ENCODE results near the gene NTN3. TPM values are rescaled to one million over a fixed set of nuclear protein-coding genes. Genes with fewer than 3 reads are reported as not detected.

Gene NTN3
- total and polyA plus RNA-seq, 2 donors = 0.02 to 0.71 TPM

- H3K4me1 ChIP-seq (ENCODE audit: control insufficient read depth in 2 of 2, insufficient read depth in 2 of 2, low read length in 2 of 2) = peaks cover 18 to 48% of the 10 kb centered on the region in 2 donors
- peak in 1 of 9 donors; percentile 31 for DNase-seq (ENCODE audit: low read depth in 6 of 9, low spot score in 9 of 9)
- no peak overlapping the region for H3K4me3 ChIP-seq (ENCODE audit: low read length in 2 of 2)
- H3K27ac ChIP-seq (ENCODE audit: low read depth in 1 of 2, low read length in 1 of 2) = peak overlapping the region in 1 of 2 donors; percentile 64
- H3K9me3 ChIP-seq (ENCODE audit: control insufficient read depth in 2 of 2, insufficient read depth in 1 of 2, low read length in 1 of 2) = no peaks in the 10 kb centered on the region
- peaks cover 69 to 71% of the 10 kb centered on the region in 2 donors for H3K27me3 ChIP-seq (ENCODE audit: control insufficient read depth in 2 of 2, insufficient read depth in 1 of 2, low read length in 1 of 2)
- no peaks in the 10 kb centered on the region for H3K36me3 ChIP-seq (ENCODE audit: control insufficient read depth in 2 of 2, insufficient read depth in 2 of 2, low read length in 1 of 2)
- 22% methylated on average over 14 of the region's 14 CpGs for WGBS
Measured at GRCh38 chr16:2468725-2469398, 2.2 kb upstream of the NTN3 start.

GRCh38 chr16:2469399-2470233 is 1.5 kb upstream of the NTN3 start:
- Histone ChIP-seq H3K4me1 (ENCODE audit: control insufficient read depth in 2 of 2, insufficient read depth in 2 of 2, low read length in 2 of 2) (peaks cover 18 to 53% of the 10 kb centered on the region in 2 donors), H3K27ac (ENCODE audit: low read depth in 1 of 2, low read length in 1 of 2) (peak overlapping the region in 1 of 2 donors; percentile 64), H3K4me3 (ENCODE audit: low read length in 2 of 2) (no peak overlapping the region), H3K27me3 (ENCODE audit: control insufficient read depth in 2 of 2, insufficient read depth in 1 of 2, low read length in 1 of 2) (peaks cover 74 to 78% of the 10 kb centered on the region in 2 donors), H3K36me3 (ENCODE audit: control insufficient read depth in 2 of 2, insufficient read depth in 2 of 2, low read length in 1 of 2) (no peaks in the 10 kb centered on the region), H3K9me3 (ENCODE audit: control insufficient read depth in 2 of 2, insufficient read depth in 1 of 2, low read length in 1 of 2) (no peaks in the 10 kb centered on the region)
- DNase-seq (ENCODE audit: low read depth in 6 of 9, low spot score in 9 of 9) = no peak
- 71% methylated on average over 16 of the region's 16 CpGs for WGBS

- Histone ChIP-seq H3K36me3 (ENCODE audit: control insufficient read depth in 2 of 2, insufficient read depth in 2 of 2, low read length in 1 of 2) (no peaks in the 10 kb centered on the region), H3K4me3 (ENCODE audit: low read length in 2 of 2) (no peak overlapping the region), H3K9me3 (ENCODE audit: control insufficient read depth in 2 of 2, insufficient read depth in 1 of 2, low read length in 1 of 2) (no peaks in the 10 kb centered on the region), H3K4me1 (ENCODE audit: control insufficient read depth in 2 of 2, insufficient read depth in 2 of 2, low read length in 2 of 2) (peaks cover 18 to 54% of the 10 kb centered on the region in 2 donors), H3K27ac (ENCODE audit: low read depth in 1 of 2, low read length in 1 of 2) (no peak overlapping the region), H3K27me3 (ENCODE audit: control insufficient read depth in 2 of 2, insufficient read depth in 1 of 2, low read length in 1 of 2) (peaks cover 76 to 80% of the 10 kb centered on the region in 2 donors)
- 89% methylated on average over 7 of the region's 7 CpGs for WGBS
- DNase-seq (ENCODE audit: low read depth in 6 of 9, low spot score in 9 of 9) = no peak
Measured at GRCh38 chr16:2470234-2470601, 879 bp upstream of the NTN3 start.

DNA sequence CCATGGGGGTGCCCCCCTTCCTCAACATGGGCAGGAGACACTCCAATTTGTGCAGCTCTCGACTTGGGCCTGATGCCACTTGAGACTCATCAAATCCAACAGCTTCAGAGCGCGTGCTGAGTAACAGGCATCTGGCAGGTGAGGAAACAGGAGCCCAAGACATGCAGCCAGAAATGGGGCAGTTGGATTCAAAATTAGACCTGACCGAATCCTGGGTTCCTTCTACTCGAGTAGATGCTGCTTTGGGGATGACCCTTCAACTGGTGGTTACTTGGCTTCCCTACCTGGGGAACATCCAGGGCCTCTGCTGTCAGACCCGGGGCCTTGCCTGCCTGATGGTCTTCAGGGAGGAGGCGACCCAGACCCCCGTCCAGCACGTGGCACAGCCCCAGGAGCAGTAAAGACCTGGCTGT is 488 bp upstream of the NTN3 start:
- peak in 1 of 9 donors; percentile 24 for DNase-seq (ENCODE audit: low read depth in 6 of 9, low spot score in 9 of 9)
- 54% methylated on average over 9 of the region's 9 CpGs for WGBS
- Histone ChIP-seq H3K36me3 (ENCODE audit: control insufficient read depth in 2 of 2, insufficient read depth in 2 of 2, low read length in 1 of 2) (no peaks in the 10 kb centered on the region), H3K27ac (ENCODE audit: low read depth in 1 of 2, low read length in 1 of 2) (peak overlapping the region in 1 of 2 donors; percentile 8), H3K4me3 (ENCODE audit: low read length in 2 of 2) (peak overlapping the region in 1 of 2 donors; percentile 19), H3K9me3 (ENCODE audit: control insufficient read depth in 2 of 2, insufficient read depth in 1 of 2, low read length in 1 of 2) (no peaks in the 10 kb centered on the region), H3K27me3 (ENCODE audit: control insufficient read depth in 2 of 2, insufficient read depth in 1 of 2, low read length in 1 of 2) (peaks cover 80 to 82% of the 10 kb centered on the region in 2 donors), H3K4me1 (ENCODE audit: control insufficient read depth in 2 of 2, insufficient read depth in 2 of 2, low read length in 2 of 2) (peaks cover 19 to 56% of the 10 kb centered on the region in 2 donors)

GRCh38 chr16:2471653-2472487 is 773 bp downstream of the NTN3 start:
- Histone ChIP-seq H3K27me3 (ENCODE audit: control insufficient read depth in 2 of 2, insufficient read depth in 1 of 2, low read length in 1 of 2) (peaks cover 88 to 90% of the 10 kb centered on the region in 2 donors), H3K27ac (ENCODE audit: low read depth in 1 of 2, low read length in 1 of 2) (no peak overlapping the region), H3K4me3 (ENCODE audit: low read length in 2 of 2) (peak overlapping the region in 1 of 2 donors; percentile 19), H3K9me3 (ENCODE audit: control insufficient read depth in 2 of 2, insufficient read depth in 1 of 2, low read length in 1 of 2) (no peaks in the 10 kb centered on the region), H3K4me1 (ENCODE audit: control insufficient read depth in 2 of 2, insufficient read depth in 2 of 2, low read length in 2 of 2) (peaks cover 23 to 66% of the 10 kb centered on the region in 2 donors), H3K36me3 (ENCODE audit: control insufficient read depth in 2 of 2, insufficient read depth in 2 of 2, low read length in 1 of 2) (no peaks in the 10 kb centered on the region)
- WGBS = 36% methylated on average over 61 of the region's 61 CpGs
- no peak for DNase-seq (ENCODE audit: low read depth in 6 of 9, low spot score in 9 of 9)

DNA sequence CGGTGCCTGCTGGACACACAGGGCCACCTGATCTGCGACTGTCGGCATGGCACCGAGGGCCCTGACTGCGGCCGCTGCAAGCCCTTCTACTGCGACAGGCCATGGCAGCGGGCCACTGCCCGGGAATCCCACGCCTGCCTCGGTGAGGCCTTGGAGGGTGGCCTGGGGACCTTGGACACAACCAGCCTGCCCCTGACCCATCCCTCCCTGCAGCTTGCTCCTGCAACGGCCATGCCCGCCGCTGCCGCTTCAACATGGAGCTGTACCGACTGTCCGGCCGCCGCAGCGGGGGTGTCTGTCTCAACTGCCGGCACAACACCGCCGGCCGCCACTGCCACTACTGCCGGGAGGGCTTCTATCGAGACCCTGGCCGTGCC is 1.4 kb downstream of the NTN3 start:
- no peak for DNase-seq (ENCODE audit: low read depth in 6 of 9, low spot score in 9 of 9)
- H3K27me3 ChIP-seq (ENCODE audit: control insufficient read depth in 2 of 2, insufficient read depth in 1 of 2, low read length in 1 of 2) = peaks cover 82 to 85% of the 10 kb centered on the region in 2 donors
- 97% methylated on average over 27 of the region's 27 CpGs for WGBS
- no peak overlapping the region for H3K4me3 ChIP-seq (ENCODE audit: low read length in 2 of 2)
- H3K27ac ChIP-seq (ENCODE audit: low read depth in 1 of 2, low read length in 1 of 2) = no peak overlapping the region
- no peaks in the 10 kb centered on the region for H3K9me3 ChIP-seq (ENCODE audit: control insufficient read depth in 2 of 2, insufficient read depth in 1 of 2, low read length in 1 of 2)
- peaks cover 23 to 60% of the 10 kb centered on the region in 2 donors for H3K4me1 ChIP-seq (ENCODE audit: control insufficient read depth in 2 of 2, insufficient read depth in 2 of 2, low read length in 2 of 2)
- H3K36me3 ChIP-seq (ENCODE audit: control insufficient read depth in 2 of 2, insufficient read depth in 2 of 2, low read length in 1 of 2) = no peaks in the 10 kb centered on the region

GRCh38 chr16:2472885-2473445 is 1.9 kb downstream of the NTN3 start:
- H3K4me1 ChIP-seq (ENCODE audit: control insufficient read depth in 2 of 2, insufficient read depth in 2 of 2, low read length in 2 of 2) = peaks cover 18 to 60% of the 10 kb centered on the region in 2 donors
- no peak overlapping the region for H3K4me3 ChIP-seq (ENCODE audit: low read length in 2 of 2)
- DNase-seq (ENCODE audit: low read depth in 6 of 9, low spot score in 9 of 9) = no peak
- H3K27ac ChIP-seq (ENCODE audit: low read depth in 1 of 2, low read length in 1 of 2) = no peak overlapping the region
- 91% methylated on average over 14 of the region's 14 CpGs for WGBS
- no peaks in the 10 kb centered on the region for H3K9me3 ChIP-seq (ENCODE audit: control insufficient read depth in 2 of 2, insufficient read depth in 1 of 2, low read length in 1 of 2)
- H3K36me3 ChIP-seq (ENCODE audit: control insufficient read depth in 2 of 2, insufficient read depth in 2 of 2, low read length in 1 of 2) = no peaks in the 10 kb centered on the region
- H3K27me3 ChIP-seq (ENCODE audit: control insufficient read depth in 2 of 2, insufficient read depth in 1 of 2, low read length in 1 of 2) = peaks cover 78 to 80% of the 10 kb centered on the region in 2 donors

DNA sequence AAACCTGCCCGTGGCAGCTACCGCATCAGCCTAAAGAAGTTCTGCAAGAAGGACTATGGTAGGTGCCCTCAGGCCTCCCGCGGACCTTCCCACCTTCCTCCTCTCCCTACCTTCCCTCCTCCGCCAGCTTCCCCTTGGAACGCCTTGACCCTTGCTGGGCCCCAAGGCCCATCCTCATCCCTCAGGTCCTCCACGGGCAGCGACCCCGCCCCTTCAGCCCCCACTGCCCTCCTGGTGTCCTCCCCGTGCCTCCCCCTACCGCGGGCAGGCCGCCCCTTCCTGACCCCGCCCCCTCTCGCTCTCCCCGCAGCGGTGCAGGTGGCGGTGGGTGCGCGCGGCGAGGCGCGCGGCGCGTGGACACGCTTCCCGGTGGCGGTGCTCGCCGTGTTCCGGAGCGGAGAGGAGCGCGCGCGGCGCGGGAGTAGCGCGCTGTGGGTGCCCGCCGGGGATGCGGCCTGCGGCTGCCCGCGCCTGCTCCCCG is 2.4 kb downstream of the NTN3 start:
- H3K27me3 ChIP-seq (ENCODE audit: control insufficient read depth in 2 of 2, insufficient read depth in 1 of 2, low read length in 1 of 2) = peaks cover 73 to 75% of the 10 kb centered on the region in 2 donors
- no peaks in the 10 kb centered on the region for H3K9me3 ChIP-seq (ENCODE audit: control insufficient read depth in 2 of 2, insufficient read depth in 1 of 2, low read length in 1 of 2)
- peak overlapping the region in 1 of 2 donors; percentile 83 for H3K4me3 ChIP-seq (ENCODE audit: low read length in 2 of 2)
- WGBS = 3% methylated on average over 49 of the region's 49 CpGs
- no peaks in the 10 kb centered on the region for H3K36me3 ChIP-seq (ENCODE audit: control insufficient read depth in 2 of 2, insufficient read depth in 2 of 2, low read length in 1 of 2)
- DNase-seq (ENCODE audit: low read depth in 6 of 9, low spot score in 9 of 9) = peak in 1 of 9 donors; percentile 27
- H3K4me1 ChIP-seq (ENCODE audit: control insufficient read depth in 2 of 2, insufficient read depth in 2 of 2, low read length in 2 of 2) = peaks cover 13 to 55% of the 10 kb centered on the region in 2 donors
- no peak overlapping the region for H3K27ac ChIP-seq (ENCODE audit: low read depth in 1 of 2, low read length in 1 of 2)

Measured in thymus (tissue), 11 donors.